Mesodermal cell (in vitro differentiated cells): ENCODE data around the gene ANKRD35.
A peak's percentile ranks its signal among the peaks of the same experiment; 100 is the strongest.
"Not testable (repeated sequence)": the region's sequence is repeated elsewhere in the genome, so short reads cannot be mapped to it uniquely, and the experiment has no call there.

Experiments
- H3K27ac ChIP-seq: 2 replicates; pipeline ENCODE4 v1.7.0; 2013; ENCODE audit warnings: mild to moderate bottlenecking, low read depth, low read length, moderate library complexity; ENCODE audit not compliant: severe bottlenecking
- H3K36me3 ChIP-seq: 2 replicates; pipeline ENCODE4 v1.7.1; 2013; ENCODE audit warnings: mild to moderate bottlenecking, low read length, moderate library complexity; ENCODE audit not compliant: control insufficient read depth, insufficient read depth
- H3K4me1 ChIP-seq: one replicate; pipeline ENCODE4 v1.7.1; 2013; ENCODE audit warnings: mild to moderate bottlenecking, low read length; ENCODE audit not compliant: insufficient read depth, control insufficient read depth, poor library complexity, severe bottlenecking
- H3K4me3 ChIP-seq: 2 replicates; pipeline ENCODE4 v1.7.0; 2013; ENCODE audit warnings: low read length, control low read depth, mild to moderate bottlenecking; ENCODE audit not compliant: insufficient read depth, poor library complexity, severe bottlenecking; ENCODE audit errors: extremely low read depth
- H3K9me3 ChIP-seq: 2 replicates; pipeline ENCODE4 v1.7.1; 2013; ENCODE audit warnings: mild to moderate bottlenecking, low read length, moderate library complexity; ENCODE audit not compliant: control insufficient read depth
- WGBS, 2 experiments: methylation state at CpG; one replicate each; pipeline ENCODE4 v1.1.5; 2013; ENCODE audit warnings: missing lambda C conversion rate in 2 of 2; ENCODE audit not compliant: insufficient coverage in 2 of 2; 5-methylcytosine and 5-hydroxymethylcytosine counted together

ANKRD35 gene

DNA sequence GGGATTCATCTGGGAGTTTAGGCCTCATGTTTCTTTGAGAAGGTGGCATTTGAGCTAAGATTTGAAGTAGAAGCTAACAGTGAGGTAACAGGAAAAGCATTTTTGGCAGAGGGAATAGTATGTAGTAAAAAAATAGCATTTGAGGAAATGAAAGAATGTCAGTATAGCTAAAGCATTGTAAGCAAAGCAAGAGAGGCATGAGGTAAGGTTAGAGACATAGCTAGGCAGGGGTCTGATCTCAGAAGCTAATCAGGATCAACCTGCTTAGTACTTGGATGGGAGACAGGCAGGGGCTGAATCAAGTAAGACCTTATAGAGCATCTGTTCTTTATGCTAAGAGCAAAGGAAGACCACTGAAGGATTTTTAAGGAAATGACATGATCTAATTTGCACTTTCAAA lies 57.7 kb downstream of the ANKRD35 start:
- H3K36me3 ChIP-seq: peaks cover 73% of the 10 kb centered on the region
- H3K4me3 ChIP-seq: no peak overlapping the region
- H3K4me1 ChIP-seq: no peaks in the 10 kb centered on the region
- no peak overlapping the region for H3K27ac ChIP-seq
- H3K9me3 ChIP-seq: no peaks in the 10 kb centered on the region

DNA sequence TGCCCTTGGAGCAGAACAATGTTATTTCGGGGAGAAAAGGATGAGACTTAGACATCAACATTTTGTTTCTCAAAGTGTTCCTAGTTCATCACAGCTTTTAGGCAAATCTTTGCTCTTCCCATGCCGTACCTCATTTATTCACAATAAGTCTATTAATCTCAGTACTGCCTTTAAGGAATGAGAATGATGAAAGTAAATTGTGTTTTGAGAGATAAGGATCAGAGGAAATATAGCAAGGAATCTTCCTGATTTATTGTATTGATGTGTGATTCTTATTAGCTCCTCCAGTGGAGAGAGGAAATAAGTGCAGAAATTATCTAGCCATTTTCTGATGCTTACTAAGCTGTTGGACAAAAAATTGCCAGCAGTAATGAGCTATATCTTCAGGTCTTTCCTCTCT lies 59.6 kb downstream of the ANKRD35 start:
- Histone ChIP-seq H3K9me3 (no peaks in the 10 kb centered on the region), H3K4me3 (no peak overlapping the region), H3K36me3 (peaks cover 54% of the 10 kb centered on the region), H3K4me1 (no peaks in the 10 kb centered on the region), H3K27ac (no peak overlapping the region)
- no CpG with 5 or more reads among the region's 2 CpGs for WGBS, 2 experiments

DNA sequence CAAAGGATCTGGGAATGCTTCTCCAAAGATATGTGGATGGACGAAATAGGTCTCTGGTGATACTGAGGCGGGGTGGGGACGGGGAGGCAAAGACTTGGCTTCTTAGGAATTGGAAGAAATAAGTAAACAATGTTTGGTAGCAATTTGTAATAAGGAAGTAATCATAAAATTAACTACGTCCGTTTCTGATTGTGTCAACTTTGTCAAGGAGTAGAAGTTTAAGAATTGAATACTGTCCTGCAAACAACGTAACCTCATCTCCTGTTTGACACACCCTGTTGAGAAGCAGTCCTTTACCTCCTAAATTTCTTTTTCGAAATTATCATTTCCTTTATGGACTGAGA lies 61.2 kb downstream of the ANKRD35 start:
- WGBS, 2 experiments: 0% methylated on average over 1 to 4 of the region's 7 CpGs
- peaks cover 39% of the 10 kb centered on the region for H3K36me3 ChIP-seq
- no peaks in the 10 kb centered on the region for H3K9me3 ChIP-seq
- peak overlapping the region; percentile 79 for H3K4me3 ChIP-seq
- peak overlapping the region; percentile 96 for H3K27ac ChIP-seq
- no peaks in the 10 kb centered on the region for H3K4me1 ChIP-seq

- 0% methylated on average over 68 to 85 of the region's 89 CpGs for WGBS, 2 experiments
- Histone ChIP-seq H3K9me3 (no peaks in the 10 kb centered on the region), H3K36me3 (peaks cover 37% of the 10 kb centered on the region), H3K4me3 (peak within 1 kb of the TSS; percentile 79), H3K27ac (peak within 1 kb of the TSS; percentile 96), H3K4me1 (no peaks in the 10 kb centered on the region)
Observed at GRCh38 chr1:145823565-145824498, 61.8 kb downstream of the ANKRD35 start, which contains the start of the genes POLR3C and RNF115. TSS of gene POLR3C (plus strand) at chr1:145824200. CDS start at chr1:145825777, 1,577 bp downstream. TSS of gene RNF115 (minus strand) at chr1:145824095. CDS start at chr1:145823873, 222 bp downstream.

- WGBS, 2 experiments: no CpG with 5 or more reads among the region's 16 CpGs
- H3K27ac ChIP-seq, H3K4me3 ChIP-seq, H3K9me3 ChIP-seq, H3K4me1 ChIP-seq: not testable (repeated sequence)
- H3K36me3 ChIP-seq: peaks cover 27% of the 10 kb centered on the region
Observed at GRCh38 chr1:145822779-145823331, 62.8 kb downstream of the ANKRD35 start.

DNA sequence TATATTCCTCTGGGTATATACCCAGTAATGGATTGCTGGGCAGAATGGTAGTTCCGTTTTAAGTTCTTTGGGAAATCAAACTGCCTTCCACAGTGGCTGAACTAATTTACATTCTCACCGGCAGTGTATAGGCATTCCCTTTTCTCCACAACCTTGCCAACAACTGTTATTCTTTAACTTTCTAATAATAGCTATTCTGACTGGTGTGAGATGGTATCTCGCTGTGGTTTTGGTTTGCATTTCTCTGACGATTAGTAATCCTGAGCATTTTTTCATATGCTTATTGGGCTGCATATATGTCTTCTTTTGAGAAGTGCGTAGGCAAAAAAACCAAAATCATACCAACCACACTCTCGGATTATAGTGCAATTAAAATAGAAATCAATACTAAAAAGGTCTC lies 67.6 kb downstream of the ANKRD35 start:
- WGBS, 2 experiments: no CpG with 5 or more reads among the region's 6 CpGs
- H3K4me1 ChIP-seq, H3K27ac ChIP-seq, H3K36me3 ChIP-seq, H3K4me3 ChIP-seq, H3K9me3 ChIP-seq: not testable (repeated sequence)
